Measurements from ENCODE around the gene TFIP11.

Gene TFIP11

DNA sequence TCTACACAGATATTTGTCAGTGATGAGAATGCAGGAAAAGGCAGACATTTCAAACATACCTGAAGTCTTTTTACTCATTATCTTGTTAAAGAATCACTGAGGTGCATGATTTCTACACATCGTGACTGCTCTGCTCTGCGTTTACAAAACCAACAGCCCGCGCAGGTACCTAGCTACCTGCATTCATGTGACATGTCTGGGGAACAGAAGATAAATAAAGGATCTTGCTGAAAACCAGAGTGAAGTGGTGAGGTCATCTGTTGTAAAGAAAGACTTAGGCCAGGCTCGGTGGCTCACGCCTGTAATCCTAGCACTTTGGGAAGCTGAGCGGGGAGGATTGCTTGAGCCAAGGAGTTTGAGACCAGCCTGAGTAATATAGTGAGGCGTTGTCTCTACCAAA, 67.5 kb downstream of the TFIP11 start:
- no peak overlapping the region for H3K4me3 ChIP-seq (ENCODE audit: low read length)
- DNase-seq (ENCODE audit: low read depth): no peak
- no peak for TF ChIP-seq CTCF (conservative IDR thresholded peaks at IDR 0.05; ENCODE audit: low read length)

DNA sequence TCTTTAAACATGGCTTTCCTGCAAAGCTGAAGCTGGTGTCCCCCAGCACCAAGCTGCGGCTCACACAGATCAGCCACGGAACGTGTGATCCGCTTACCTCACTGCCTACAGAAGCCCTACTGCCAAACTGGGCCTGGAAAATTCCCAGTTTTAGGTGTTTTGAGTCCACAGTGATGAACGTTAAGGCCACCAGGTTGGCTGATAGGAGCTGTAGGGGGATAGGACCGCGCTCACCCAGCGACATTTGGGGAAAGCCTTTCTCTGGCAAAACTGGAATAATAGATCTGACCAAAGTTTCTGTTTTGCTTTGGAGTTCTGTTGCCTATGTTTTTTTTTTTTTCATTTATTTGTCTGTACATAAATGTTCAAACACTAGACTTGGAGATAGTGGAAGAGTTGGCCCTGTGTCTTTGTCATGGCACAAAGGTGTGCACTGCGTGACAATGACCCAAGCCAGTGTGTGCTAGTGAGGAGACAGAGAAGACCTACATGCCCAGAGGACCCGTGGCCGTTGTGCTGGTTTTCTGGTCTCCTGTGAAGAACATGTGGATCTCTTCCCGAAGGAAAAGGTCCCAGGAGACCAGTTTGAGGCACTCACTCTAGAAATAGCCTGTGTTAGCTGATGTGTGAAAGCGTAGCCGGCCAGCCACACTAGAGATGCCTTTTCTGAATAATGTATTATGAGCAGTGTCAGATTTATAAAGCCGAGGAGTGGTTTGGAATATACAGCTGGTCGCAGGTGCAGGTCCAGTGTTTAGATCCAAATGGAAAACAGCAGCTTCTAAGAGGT, 68.2 kb downstream of the TFIP11 start:
- H3K4me3 ChIP-seq (ENCODE audit: low read length): no peak overlapping the region
- no peak for TF ChIP-seq CTCF (conservative IDR thresholded peaks at IDR 0.05; ENCODE audit: low read length)
- no peak for DNase-seq (ENCODE audit: low read depth)

DNA sequence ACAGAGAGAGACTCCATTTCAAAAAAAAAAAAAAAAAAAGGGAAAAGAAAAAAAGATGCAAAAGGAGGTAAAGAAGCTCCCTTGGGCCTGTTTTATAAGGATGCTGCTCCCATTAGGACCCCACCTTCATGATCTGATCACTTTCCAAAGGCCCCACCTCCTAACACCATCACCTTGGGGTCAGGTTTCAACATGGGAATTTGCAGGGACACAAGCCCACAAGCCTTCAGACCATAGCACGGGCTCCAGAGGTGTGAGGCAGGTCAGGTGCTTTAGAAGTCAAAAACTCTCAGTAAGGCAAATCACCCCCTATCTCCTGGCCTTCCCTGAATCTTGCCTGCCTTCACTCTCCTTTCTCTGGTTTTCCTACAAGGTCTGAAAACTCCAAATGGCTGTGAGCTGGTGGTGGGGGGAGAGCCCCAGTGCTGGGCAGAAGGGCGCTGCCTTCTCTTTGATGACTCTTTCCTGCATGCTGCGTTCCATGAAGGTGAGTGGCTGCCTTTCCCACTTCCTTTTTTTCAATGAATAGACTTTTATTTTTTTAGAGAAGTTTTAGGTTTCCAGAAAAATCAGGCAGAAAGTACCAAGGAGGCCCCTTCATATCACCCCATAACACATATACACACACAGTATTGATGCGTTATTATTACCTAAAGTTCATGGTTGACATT, 70.1 kb downstream of the TFIP11 start:
- H3K4me3 ChIP-seq (ENCODE audit: low read length): no peak overlapping the region
- no peak for DNase-seq (ENCODE audit: low read depth)
- no peak for TF ChIP-seq CTCF (conservative IDR thresholded peaks at IDR 0.05; ENCODE audit: low read length)
